Activated gamma-delta T cell (primary cell): ENCODE results near the gene LPCAT1.
"Not testable (repeated sequence)": the region's sequence is repeated elsewhere in the genome, so short reads cannot be mapped to it uniquely, and the experiment has no call there.

Source experiments
- DNase-seq: peaks from one replicate; lab custom pipeline; 2025; lab: John Stamatoyannopoulos, UW

The LPCAT1 gene

GRCh38 chr5:1540831-1541701 lies 17.3 kb upstream of the LPCAT1 start:
- DNase-seq, result no peak

DNA sequence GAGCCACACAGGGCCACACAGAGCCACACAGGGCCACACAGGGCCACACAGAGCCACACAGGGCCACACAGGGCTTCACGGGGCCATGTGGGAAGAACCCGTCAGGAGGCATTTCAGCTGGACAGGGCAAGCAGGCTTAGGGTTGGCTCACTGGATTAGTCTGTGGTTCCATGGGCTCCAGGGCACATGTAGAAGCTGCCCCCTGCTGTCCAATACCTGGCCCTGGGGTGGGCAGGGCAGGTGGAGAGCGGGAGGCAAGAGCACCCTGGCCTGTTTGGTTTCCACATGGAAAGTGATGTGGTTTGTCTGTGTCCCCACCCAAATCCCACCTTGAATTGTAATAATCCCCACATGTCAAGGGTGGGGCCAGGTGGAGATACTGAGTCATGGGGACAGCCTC lies 16.4 kb upstream of the LPCAT1 start:
- no peak for DNase-seq

DNA sequence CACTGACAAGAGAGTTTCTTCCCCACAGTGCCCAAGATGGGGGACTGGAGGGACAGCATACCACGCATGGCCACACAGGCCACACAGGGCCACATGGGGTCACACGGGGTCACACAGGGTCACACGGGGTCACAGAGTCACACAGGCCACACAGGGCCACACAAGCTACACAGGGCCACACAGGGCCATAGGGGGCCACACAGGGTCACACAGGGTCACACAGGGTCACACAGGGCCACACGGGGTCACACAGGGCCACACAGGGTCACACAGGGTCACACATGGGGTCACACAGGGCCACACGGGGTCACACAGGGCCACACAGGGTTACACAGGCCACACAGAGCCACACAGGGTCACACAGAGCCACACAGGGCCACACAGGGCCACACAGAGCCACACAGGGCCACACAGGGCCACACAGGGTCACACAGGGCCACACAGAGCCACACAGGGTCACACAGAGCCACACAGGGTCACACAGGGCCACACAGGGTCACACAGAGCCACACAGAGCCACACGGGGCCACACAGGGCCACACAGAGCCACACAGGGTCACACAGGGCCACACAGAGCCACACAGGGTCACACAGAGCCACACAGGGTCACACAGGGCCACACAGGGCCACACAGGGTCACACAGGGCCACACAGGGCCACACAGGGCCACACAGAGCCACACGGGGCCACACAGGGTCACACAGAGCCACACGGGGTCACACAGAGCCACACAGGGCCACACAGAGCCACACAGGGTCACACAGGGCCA lies 15.8 kb upstream of the LPCAT1 start:
- not testable (repeated sequence) for DNase-seq

DNA sequence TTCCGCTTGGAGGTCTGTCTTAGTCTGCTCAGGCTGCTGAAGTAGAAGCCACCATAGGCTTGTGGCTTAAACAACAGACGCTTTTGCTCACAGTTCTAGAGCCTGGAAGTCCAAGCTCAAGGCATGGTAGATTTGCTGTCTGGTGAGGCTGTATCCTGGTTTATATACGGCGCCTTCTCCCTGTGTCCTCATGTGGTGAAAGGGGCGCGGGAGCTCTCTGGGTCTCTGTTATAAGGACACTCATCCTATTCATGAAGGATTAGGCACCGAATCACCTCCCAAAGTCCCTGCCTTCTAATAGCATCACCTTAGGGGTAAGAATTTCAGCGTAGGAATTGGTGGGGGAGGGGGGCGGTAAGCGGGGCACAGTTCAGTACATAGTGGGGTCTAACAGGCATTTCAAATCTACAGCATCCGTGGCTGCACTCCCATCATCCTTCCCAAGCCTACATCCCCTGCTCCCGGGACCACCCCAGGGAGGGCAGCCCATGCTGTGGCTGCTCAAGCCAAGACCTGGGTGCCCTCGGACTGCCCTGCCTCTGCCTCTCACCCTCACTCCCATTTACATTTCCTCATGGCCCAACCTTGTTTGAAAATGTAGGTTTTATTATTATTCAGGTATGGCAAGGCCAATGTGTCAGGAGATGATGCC lies 15.1 kb upstream of the LPCAT1 start:
- DNase-seq, result no peak

DNA sequence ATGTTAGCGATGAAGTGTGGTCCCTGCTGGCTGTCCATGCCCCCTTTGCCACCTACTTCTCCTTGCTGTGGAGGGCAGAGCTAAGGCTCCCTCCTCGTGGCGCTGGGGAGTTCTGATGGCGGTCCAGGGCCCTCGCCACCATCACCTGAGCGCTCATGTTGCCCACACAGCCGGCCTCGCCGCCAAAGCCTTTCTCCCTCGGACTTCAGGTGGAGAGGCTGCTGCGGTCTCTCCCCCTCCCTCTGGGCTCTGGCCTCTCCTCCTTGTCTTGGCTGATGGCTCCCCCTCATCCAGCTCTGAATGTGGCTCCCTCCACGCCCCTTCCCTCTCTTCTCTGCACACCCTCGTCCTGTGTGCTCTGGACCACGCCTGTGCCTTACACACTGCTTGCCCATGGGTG lies 14.5 kb upstream of the LPCAT1 start:
- no peak for DNase-seq

- no peak for DNase-seq
These were observed 13.9 kb upstream of the LPCAT1 start for GRCh38 chr5:1537603-1538154.

- DNase-seq, result no peak
These were observed 13.3 kb upstream of the LPCAT1 start for GRCh38 chr5:1536871-1537602.

- DNase-seq, result peak; percentile 15
These were observed 12.6 kb upstream of the LPCAT1 start for GRCh38 chr5:1536322-1536845.

- DNase-seq, result no peak
These were observed 11.9 kb upstream of the LPCAT1 start for GRCh38 chr5:1535646-1536045.

- no peak for DNase-seq
These were observed 8.6 kb upstream of the LPCAT1 start for GRCh38 chr5:1532384-1532783.

- no peak for DNase-seq
These were observed 5.7 kb upstream of the LPCAT1 start for GRCh38 chr5:1529498-1529897.

DNA sequence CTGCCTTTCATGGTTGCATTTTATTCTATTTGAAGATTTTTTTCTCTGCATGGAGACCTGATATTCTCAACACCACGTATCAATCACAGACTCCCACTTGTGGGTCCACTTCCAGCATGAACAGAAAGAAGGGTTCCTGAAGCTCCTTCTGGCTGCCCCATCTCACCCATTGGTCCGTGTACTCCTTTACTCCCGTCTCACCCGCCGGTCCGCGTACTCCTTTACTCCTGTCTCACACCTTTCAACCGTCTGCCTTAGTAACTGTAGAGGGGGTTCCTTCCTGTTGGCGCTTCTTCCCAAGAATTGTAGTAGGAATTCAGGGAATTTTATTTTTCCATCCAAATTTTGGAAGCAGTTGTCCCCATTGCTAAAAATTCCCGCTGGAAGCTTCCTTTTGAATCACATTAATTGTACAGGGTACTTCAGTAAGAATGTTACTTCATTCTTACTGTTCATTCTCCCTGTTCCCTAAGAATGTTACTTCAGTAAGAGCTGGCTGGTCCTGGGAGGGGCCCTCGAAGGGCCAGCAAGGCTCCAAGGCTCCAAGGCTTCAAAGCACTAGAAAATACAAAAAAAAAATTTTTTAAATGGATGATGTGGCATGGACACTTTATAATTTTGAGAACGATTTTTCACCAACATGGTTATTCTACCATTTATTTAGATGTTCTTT lies 3.9 kb upstream of the LPCAT1 start:
- DNase-seq, result no peak

DNA sequence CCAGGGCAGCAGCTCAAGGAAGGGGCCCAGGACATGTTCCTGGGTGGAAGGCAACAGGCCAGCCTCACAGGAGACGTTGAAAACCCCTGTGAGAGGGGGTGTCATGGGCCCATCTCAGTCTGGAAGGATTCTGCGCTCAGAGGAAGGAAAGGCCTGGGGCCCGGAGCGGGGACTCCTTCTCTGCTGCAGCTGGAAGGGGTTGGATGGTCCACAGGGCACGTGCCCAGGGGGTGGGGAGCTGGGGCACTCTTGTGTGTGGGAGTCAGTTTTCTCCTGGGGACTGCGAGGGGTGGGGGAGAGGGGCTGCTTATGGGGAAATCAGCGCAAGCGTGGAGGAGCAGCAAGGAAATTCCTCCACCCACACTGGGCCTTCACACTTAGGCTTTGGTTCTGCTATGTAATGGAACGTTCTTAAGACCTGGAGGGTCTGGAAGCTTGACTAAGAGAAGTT lies 2.9 kb upstream of the LPCAT1 start:
- DNase-seq, result no peak

- no peak for DNase-seq
These were observed 2.5 kb upstream of the LPCAT1 start for GRCh38 chr5:1526190-1526631.

DNA sequence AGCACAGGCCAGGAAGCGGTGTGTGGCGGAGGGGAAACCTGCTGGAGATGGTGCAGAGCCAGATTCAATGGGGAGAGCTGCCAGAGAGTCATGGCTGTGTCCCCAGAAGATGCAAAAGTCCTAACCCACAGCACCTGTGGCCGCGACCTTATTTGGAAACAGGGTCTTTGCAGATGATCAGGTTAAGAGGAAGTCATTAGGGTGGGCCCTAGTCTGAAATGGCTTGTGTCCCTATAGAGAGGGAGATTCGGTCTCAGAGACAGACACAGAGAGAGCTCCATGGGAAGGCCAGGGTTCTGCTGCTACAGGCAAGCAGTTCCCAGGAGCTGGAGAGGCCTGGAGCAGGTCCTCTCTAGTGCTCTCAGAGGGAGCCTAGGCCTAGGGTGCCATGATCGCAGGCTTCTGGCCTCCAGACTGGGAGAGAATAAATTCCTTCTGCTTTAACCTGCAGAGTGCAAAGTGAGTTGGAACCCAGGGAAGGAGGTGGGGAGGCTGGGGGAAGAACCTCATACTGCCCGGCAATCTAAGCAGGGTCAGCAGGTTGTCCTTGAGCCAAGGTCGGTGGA lies 1.9 kb upstream of the LPCAT1 start:
- no peak for DNase-seq

DNA sequence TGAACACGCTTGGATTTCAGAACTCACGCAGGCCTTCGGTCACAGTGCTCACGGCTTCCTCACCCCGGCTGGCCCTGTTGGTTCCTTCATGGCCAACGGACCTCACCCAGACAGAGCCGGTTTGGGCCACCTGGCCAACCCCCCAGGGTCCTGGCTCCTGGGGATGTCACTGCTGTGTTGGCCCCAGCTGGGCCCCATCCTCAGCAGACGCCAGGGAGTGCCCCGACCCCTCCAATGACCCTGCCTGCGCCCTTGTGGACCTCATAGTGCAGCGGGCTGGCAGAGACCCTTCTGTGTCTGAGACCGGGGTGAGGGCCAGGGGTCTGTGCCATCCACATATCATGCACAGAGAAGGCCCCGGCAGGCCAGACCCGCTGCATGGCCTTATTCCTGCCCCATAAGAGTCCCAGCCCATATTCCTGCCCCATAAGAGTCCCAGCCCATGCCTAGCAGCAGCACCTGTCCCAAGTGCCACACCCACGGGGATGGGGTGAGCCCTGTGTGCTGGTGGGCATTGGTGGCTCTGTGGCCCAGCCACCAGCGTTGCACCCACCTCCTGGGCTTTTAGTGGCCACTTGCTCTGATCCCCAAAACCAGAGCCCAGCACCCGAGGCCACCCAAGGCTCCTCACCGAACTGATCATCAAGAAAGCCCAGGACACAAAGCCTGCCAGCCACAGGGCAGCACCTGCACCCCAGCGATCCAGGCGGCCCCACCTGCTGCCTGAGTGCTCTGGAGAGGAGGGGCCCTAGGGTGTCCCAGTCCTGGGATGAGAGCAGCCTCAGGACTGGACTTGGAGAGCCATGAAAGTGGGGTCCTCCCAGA lies 1.3 kb upstream of the LPCAT1 start:
- DNase-seq, result no peak

GRCh38 chr5:1524481-1524798 lies 680 bp upstream of the LPCAT1 start:
- DNase-seq, result no peak

GRCh38 chr5:1523480-1523792 lies 324 bp downstream of the LPCAT1 start:
- peak; percentile 42 for DNase-seq

DNA sequence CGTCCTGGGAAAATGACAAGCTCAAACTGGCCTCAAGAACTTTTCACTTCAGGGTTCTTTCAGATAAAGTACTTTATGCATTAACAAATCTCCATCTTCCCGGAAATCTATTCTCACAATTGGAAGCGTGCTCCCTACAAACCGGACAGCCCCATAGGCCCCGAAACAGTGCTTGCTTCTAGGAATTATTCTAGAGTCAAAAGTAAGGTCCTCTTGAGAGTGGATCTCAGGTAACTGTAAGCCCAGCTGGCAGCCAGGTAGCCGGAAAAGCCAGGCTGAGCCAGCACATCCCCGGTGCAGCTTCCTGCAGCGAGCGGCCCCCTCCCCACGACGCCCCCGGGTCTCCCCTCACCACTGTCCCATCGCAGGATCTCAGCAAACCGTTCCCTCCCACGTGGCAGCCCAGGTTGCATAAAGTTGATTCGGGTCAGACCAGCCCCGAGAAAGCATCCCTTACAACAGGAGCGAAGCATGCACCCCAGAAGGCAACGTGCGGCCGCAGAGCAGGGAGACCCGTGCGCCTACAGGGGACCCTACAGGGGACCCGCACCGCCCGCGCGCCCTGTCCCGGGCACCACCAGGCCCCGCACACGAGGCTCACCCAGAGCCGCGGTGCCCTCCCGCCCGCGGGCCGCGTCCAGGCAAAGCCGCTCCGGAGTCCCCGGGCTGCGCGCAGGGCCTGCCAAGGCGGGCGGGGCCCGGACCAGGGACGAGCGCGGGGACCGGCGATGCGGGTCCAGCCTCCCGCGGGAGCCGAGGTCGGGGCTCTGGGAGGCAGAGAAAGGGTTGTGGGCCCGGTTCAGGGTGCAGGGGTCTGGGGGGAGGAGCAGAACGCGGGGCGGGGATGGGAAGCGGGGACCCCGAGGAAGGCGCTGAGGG lies 920 bp downstream of the LPCAT1 start:
- DNase-seq, result no peak
